Bronchial epithelial cell (primary cell): ENCODE measurements around the gene CLDN3. TPM values are rescaled to one million over a fixed set of nuclear protein-coding genes. Genes with fewer than 3 reads are reported as not detected.

Experiments used
- DNase-seq: peaks from one replicate; pipeline ENCODE4 v3.0.0-alpha.2; 2010; ENCODE audit warnings: low read depth
- FAIRE-seq: peaks from 2 replicates; lab custom pipeline; 2011; peaks lifted over from hg19 to GRCh38; lab: Jason Lieb, UNC
- H3K27me3 ChIP-seq: 2 replicates; pipeline ENCODE4 v1.5.1; 2011; ENCODE audit warnings: low read length; ENCODE audit not compliant: control insufficient read depth, insufficient read depth
- H3K36me3 ChIP-seq: 2 replicates; pipeline ENCODE4 v1.5.1; 2011; ENCODE audit warnings: low read length; ENCODE audit not compliant: control insufficient read depth, insufficient read depth
- H3K4me3 ChIP-seq: 2 replicates; pipeline ENCODE4 v1.5.1; 2011; ENCODE audit warnings: mild to moderate bottlenecking, low read depth, low read length, control low read depth
- CTCF ChIP-seq: IDR thresholded peaks from 2 replicates; pipeline ENCODE4 v1.5.1; 2011; ENCODE audit warnings: mild to moderate bottlenecking, moderate library complexity, low read length, control low read depth, inconsistent platforms; ENCODE audit not compliant: insufficient read depth, severe bottlenecking
- total RNA-seq: library from RNA; depleted of rRNA; stranded (reverse); fragments of >200 nt; gene quantifications from 2 replicates; pipeline ENCODE4 v1.2.1, GENCODE V29; 2014

CLDN3 gene
- total RNA-seq, 1 donor from 2014 or later: not detected

GRCh38 chr7:73739387-73739767 is 30.7 kb downstream of the CLDN3 start:
- DNase-seq (no peak), FAIRE-seq (no peak)
- Histone ChIP-seq H3K4me3 (peak overlapping the region; percentile 70), H3K36me3 (peaks cover 5% of the 10 kb centered on the region), H3K27me3 (no peaks in the 10 kb centered on the region)
- TF ChIP-seq CTCF: no peak

GRCh38 chr7:73738612-73739386 is 31.3 kb downstream of the CLDN3 start, which contains the start of gene ABHD11:
ABHD11 (minus strand) TSS chr7:73738802; CDS start chr7:73738770, 32 bp downstream.
- no peak for TF ChIP-seq CTCF
- peaks cover 5% of the 10 kb centered on the region for H3K36me3 ChIP-seq
- DNase-seq (peak; percentile 83), FAIRE-seq (no peak)
- no peaks in the 10 kb centered on the region for H3K27me3 ChIP-seq
- H3K4me3 ChIP-seq: peak within 1 kb of the TSS; percentile 70

- no peak for TF ChIP-seq CTCF
- Histone ChIP-seq H3K36me3 (peaks cover 5% of the 10 kb centered on the region), H3K4me3 (peak overlapping the region; percentile 70), H3K27me3 (no peaks in the 10 kb centered on the region)
- no peak for FAIRE-seq
- peak; percentile 24 for DNase-seq
Observed at GRCh38 chr7:73738220-73738611, 31.9 kb downstream of the CLDN3 start.

- TF ChIP-seq CTCF: no peak
Observed at GRCh38 chr7:73737491-73738219, 32.4 kb downstream of the CLDN3 start.

GRCh38 chr7:73736885-73737284 is 33.2 kb downstream of the CLDN3 start:
- peaks cover 5% of the 10 kb centered on the region for H3K36me3 ChIP-seq
- no peak for TF ChIP-seq CTCF
- DNase-seq (no peak), FAIRE-seq (no peak)
- no peaks in the 10 kb centered on the region for H3K27me3 ChIP-seq
- no peak overlapping the region for H3K4me3 ChIP-seq

More at GRCh38 chr7:73737491-73738219, 32.4 kb downstream of the CLDN3 start:
- DNase-seq (no peak), FAIRE-seq (no peak)
- H3K27me3 ChIP-seq: no peaks in the 10 kb centered on the region
- H3K4me3 ChIP-seq: peak overlapping the region; percentile 70
- H3K36me3 ChIP-seq: peaks cover 5% of the 10 kb centered on the region
